Gastrocnemius medialis (tissue), 4 donors: Measurements from ENCODE around the gene ALX4. TPM values are rescaled to one million over a fixed set of nuclear protein-coding genes. Genes with fewer than 3 reads are reported as not detected.

Source experiments
- ATAC-seq, 2 donors: fragments of 150-250 bp; one replicate each; pipeline ENCODE4 v1.9.1; 2016
- DNase-seq, 2 donors: peaks; one replicate each; pipeline ENCODE4 v3.0.0-alpha.2; 2019
- H3K27ac ChIP-seq, 4 donors: fragments of 200-600 bp; sonication (generic); 1 replicate in 1 of 4; 2 replicates in 3 of 4; pipeline ENCODE4 v1.5.1; 2016 to 2018; ENCODE audit warnings: mild to moderate bottlenecking in 2 of 4, moderate library complexity in 1 of 4
- H3K27me3 ChIP-seq, 3 donors: fragments of 200-600 bp; sonication (generic) in 2 of 3; 1 replicate in 1 of 3; 2 replicates in 2 of 3; pipeline versions ENCODE4 v1.5.1 to v1.6.0; 2016 to 2019; ENCODE audit warnings: mild to moderate bottlenecking in 1 of 3, moderate library complexity in 1 of 3
- H3K36me3 ChIP-seq, 2 donors: fragments of 200-600 bp; sonication (generic) in 1 of 2; one replicate each; pipeline ENCODE4 v1.5.1; 2017 to 2018
- H3K4me1 ChIP-seq, 2 donors: fragments of 200-600 bp; sonication (generic) in 1 of 2; one replicate each; pipeline ENCODE4 v1.5.1; 2016 to 2017; ENCODE audit warnings: mild to moderate bottlenecking in 2 of 2
- H3K4me3 ChIP-seq, 4 donors: fragments of 200-600 bp; sonication (generic) in 3 of 4; 1 replicate in 1 of 4; 2 replicates in 3 of 4; pipeline ENCODE4 v1.5.1; 2016 to 2019; ENCODE audit warnings: mild to moderate bottlenecking in 2 of 4
- H3K9me3 ChIP-seq, 3 donors: fragments of 200-600 bp; sonication (generic) in 2 of 3; 1 replicate in 1 of 3; 2 replicates in 2 of 3; pipeline ENCODE4 v1.5.1; 2016 to 2019
- CTCF ChIP-seq, 5 experiments: fragments of 450-650 bp in 3 of 5; fragments of 200-600 bp in 2 of 5; sonication (generic) in 2 of 5; IDR thresholded peaks in 4 of 5; conservative IDR thresholded peaks in 1 of 5; 1 replicate in 4 of 5; 2 replicates in 1 of 5; pipeline ENCODE4 v1.5.1; 2016 to 2019; ENCODE audit warnings: antibody characterized with exemption in 5 of 5, mild to moderate bottlenecking in 3 of 5, moderate library complexity in 3 of 5
- POLR2A ChIP-seq, 2 donors: fragments of 450-650 bp; IDR thresholded peaks; one replicate each; pipeline ENCODE4 v1.6.1; 2017; ENCODE audit warnings: antibody characterized with exemption in 2 of 2, mild to moderate bottlenecking in 2 of 2, moderate library complexity in 2 of 2
- in situ Hi-C, 4 donors: fragments of 200-750 bp; cut with MboI; loops; one replicate each; pipeline versions ENCODE4 v1.15.0 to v1.8.0; 2017; ENCODE audit warnings: low sequenced_read_pairs in 4 of 4
- intact Hi-C: fragments of 100-400 bp; cut with DNase I; formaldehyde crosslinking; loops from one replicate; pipeline ENCODE4 v1.15.1; 2023; ENCODE audit warnings: low total_unique reads
- total RNA-seq, 4 donors: library from RNA; depleted of rRNA; stranded (reverse); fragments of >200 nt; gene quantifications; one replicate each; pipeline versions ENCODE4 v1.1.0 to v1.2.3, GENCODE V29; 2016

ALX4 gene
- total RNA-seq, 4 donors from 2014 or later: 0.07 to 0.12 TPM; not detected in 2

GRCh38 chr11:44261800-44262591, 47.9 kb downstream of the ALX4 start:
- Histone ChIP-seq H3K27ac (no peak overlapping the region), H3K4me1 (peaks cover 13 to 20% of the 10 kb centered on the region in 2 donors), H3K36me3 (no peaks in the 10 kb centered on the region), H3K9me3 (no peaks in the 10 kb centered on the region), H3K4me3 (no peak overlapping the region), H3K27me3 (no peaks in the 10 kb centered on the region)
- DNase-seq: no peak
- no peak for TF ChIP-seq POLR2A (IDR thresholded peaks at IDR 0.05)
- TF ChIP-seq CTCF (IDR thresholded peaks at IDR 0.05 in 4 of 5, conservative IDR thresholded peaks at IDR 0.05 in 1 of 5): no peak
- no peak for ATAC-seq
- intact Hi-C loops (no loop called here), in situ Hi-C loops (no loop called here)

GRCh38 chr11:44260081-44260480, 49.9 kb downstream of the ALX4 start:
- no peak for ATAC-seq
- no peak for DNase-seq
- H3K9me3 ChIP-seq: no peaks in the 10 kb centered on the region
- intact Hi-C loops (no loop called here), in situ Hi-C loops (no loop called here)
- H3K27ac ChIP-seq: no peak overlapping the region
- H3K36me3 ChIP-seq: no peaks in the 10 kb centered on the region
- peaks cover 13 to 20% of the 10 kb centered on the region in 2 donors for H3K4me1 ChIP-seq
- no peak overlapping the region for H3K4me3 ChIP-seq
- TF ChIP-seq POLR2A (IDR thresholded peaks at IDR 0.05): no peak
- TF ChIP-seq CTCF (IDR thresholded peaks at IDR 0.05 in 4 of 5, conservative IDR thresholded peaks at IDR 0.05 in 1 of 5): no peak
- no peaks in the 10 kb centered on the region for H3K27me3 ChIP-seq

- no peaks in the 10 kb centered on the region for H3K36me3 ChIP-seq
- H3K27ac ChIP-seq: no peak overlapping the region
- in situ Hi-C loops: no loop called here
- intact Hi-C loops: no loop called here
- H3K27me3 ChIP-seq: no peaks in the 10 kb centered on the region
- DNase-seq: no peak
- peaks cover 13 to 20% of the 10 kb centered on the region in 2 donors for H3K4me1 ChIP-seq
- ATAC-seq: no peak
- no peak overlapping the region for H3K4me3 ChIP-seq
- H3K9me3 ChIP-seq: no peaks in the 10 kb centered on the region
- TF ChIP-seq POLR2A (IDR thresholded peaks at IDR 0.05) (no peak), CTCF (IDR thresholded peaks at IDR 0.05 in 4 of 5, conservative IDR thresholded peaks at IDR 0.05 in 1 of 5) (no peak)
These were observed 51.0 kb downstream of the ALX4 start for GRCh38 chr11:44258839-44259420.

GRCh38 chr11:44258190-44258489, 51.8 kb downstream of the ALX4 start:
- in situ Hi-C loops: no loop called here
- no peak for TF ChIP-seq POLR2A (IDR thresholded peaks at IDR 0.05)
- no peak for TF ChIP-seq CTCF (IDR thresholded peaks at IDR 0.05 in 4 of 5, conservative IDR thresholded peaks at IDR 0.05 in 1 of 5)
- no peak for ATAC-seq
- Histone ChIP-seq H3K4me3 (no peak overlapping the region), H3K9me3 (peaks cover 0 to 2% (median 0%) of the 10 kb centered on the region in 3 donors), H3K36me3 (no peaks in the 10 kb centered on the region), H3K27me3 (no peaks in the 10 kb centered on the region), H3K27ac (no peak overlapping the region), H3K4me1 (peaks cover 13 to 20% of the 10 kb centered on the region in 2 donors)
- no peak for DNase-seq
- intact Hi-C loops: no loop called here
